Left lung (tissue), 10 donors: Measurements from ENCODE around the gene LPAR2. TPM values are rescaled to one million over a fixed set of nuclear protein-coding genes. Genes with fewer than 3 reads are reported as not detected.

ENCODE experiments used
- ATAC-seq: fragments of 200-7000 bp; cut with Tn5 transposase; one replicate; pipeline ENCODE4 v1.9.1; 2020; ENCODE audit warnings: moderate library complexity
- DNase-seq, 4 donors: peaks; one replicate each; pipeline ENCODE4 v3.0.0-alpha.2; 2013 to 2020
- H3K27ac ChIP-seq, 2 donors: fragments of 200-600 bp; sonication (generic) in 1 of 2; one replicate each; pipeline versions ENCODE4 v1.5.0 to v1.8.0; 2020 to 2021
- H3K27me3 ChIP-seq, 2 donors: fragments of 200-600 bp; sonication (generic) in 1 of 2; one replicate each; pipeline versions ENCODE4 v1.5.0 to v1.8.0; 2020 to 2021
- H3K36me3 ChIP-seq, 2 donors: fragments of 200-600 bp; sonication (generic) in 1 of 2; one replicate each; pipeline versions ENCODE4 v1.5.0 to v1.8.0; 2020 to 2021
- H3K4me1 ChIP-seq, 2 donors: fragments of 200-600 bp; one replicate each; pipeline ENCODE4 v1.8.0; 2021
- H3K4me3 ChIP-seq, 2 donors: fragments of 200-600 bp; sonication (generic) in 1 of 2; one replicate each; pipeline versions ENCODE4 v1.5.0 to v1.8.0; 2020 to 2021; ENCODE audit warnings: mild to moderate bottlenecking in 1 of 2
- H3K9me3 ChIP-seq, 2 donors: fragments of 200-600 bp; sonication (generic) in 1 of 2; one replicate each; pipeline versions ENCODE4 v1.5.0 to v1.8.0; 2020 to 2021
- intact Hi-C, 2 donors: fragments of 100-400 bp; cut with DNase I; formaldehyde crosslinking; loops; one replicate each; pipeline versions ENCODE4 v1.11.2 to v1.14.2; 2022
- polyA plus RNA-seq, 6 donors: library from polyadenylated mRNA; unstranded; fragments of 120-200 nt; gene quantifications; one replicate each; pipeline ENCODE4 v1.2.1, GENCODE V29; 2013; ENCODE audit not compliant: insufficient read length in 6 of 6
- total RNA-seq, 2 donors: library from RNA; stranded (reverse); fragmentation: NEBNext Ultra II Directional; extraction: Animal tissue kit (Norgen Biotek cat#: 25700); gene quantifications; one replicate each; pipeline ENCODE4 v1.2.1, GENCODE V29; 2021
- TF ChIP-seq, protein P1 (sequence below), 2 donors: fragments of 200-600 bp; sonication (generic) in 1 of 2; IDR thresholded peaks; one replicate each; pipeline versions ENCODE4 v1.5.0 to v1.8.0; 2021; ENCODE audit warnings: antibody characterized with exemption in 2 of 2
- donor health status: DM: no; HTN: yes; CAD: no.
- donor health status: DM: no; HTN: no; CAD: no.

Gene LPAR2
- total and polyA plus RNA-seq, 8 donors = 16.1 to 60.8 (median 41.6) TPM

- DNase-seq = no peak
- H3K36me3 ChIP-seq = peaks cover 0 to 99% of the 10 kb centered on the region in 2 donors
- intact Hi-C loops = no loop called here
- TF ChIP-seq, protein P1, sequence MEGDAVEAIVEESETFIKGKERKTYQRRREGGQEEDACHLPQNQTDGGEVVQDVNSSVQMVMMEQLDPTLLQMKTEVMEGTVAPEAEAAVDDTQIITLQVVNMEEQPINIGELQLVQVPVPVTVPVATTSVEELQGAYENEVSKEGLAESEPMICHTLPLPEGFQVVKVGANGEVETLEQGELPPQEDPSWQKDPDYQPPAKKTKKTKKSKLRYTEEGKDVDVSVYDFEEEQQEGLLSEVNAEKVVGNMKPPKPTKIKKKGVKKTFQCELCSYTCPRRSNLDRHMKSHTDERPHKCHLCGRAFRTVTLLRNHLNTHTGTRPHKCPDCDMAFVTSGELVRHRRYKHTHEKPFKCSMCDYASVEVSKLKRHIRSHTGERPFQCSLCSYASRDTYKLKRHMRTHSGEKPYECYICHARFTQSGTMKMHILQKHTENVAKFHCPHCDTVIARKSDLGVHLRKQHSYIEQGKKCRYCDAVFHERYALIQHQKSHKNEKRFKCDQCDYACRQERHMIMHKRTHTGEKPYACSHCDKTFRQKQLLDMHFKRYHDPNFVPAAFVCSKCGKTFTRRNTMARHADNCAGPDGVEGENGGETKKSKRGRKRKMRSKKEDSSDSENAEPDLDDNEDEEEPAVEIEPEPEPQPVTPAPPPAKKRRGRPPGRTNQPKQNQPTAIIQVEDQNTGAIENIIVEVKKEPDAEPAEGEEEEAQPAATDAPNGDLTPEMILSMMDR (IDR thresholded peaks at IDR 0.05) = no peak
- no peak overlapping the region for H3K4me3 ChIP-seq
- peaks cover 0 to 20% of the 10 kb centered on the region in 2 donors for H3K4me1 ChIP-seq
- H3K27ac ChIP-seq = no peak overlapping the region
- H3K27me3 ChIP-seq = no peaks in the 10 kb centered on the region
- ATAC-seq = no peak
- no peaks in the 10 kb centered on the region for H3K9me3 ChIP-seq
These were observed 8.7 kb upstream of the LPAR2 start for GRCh38 chr19:19636573-19637185.

DNA sequence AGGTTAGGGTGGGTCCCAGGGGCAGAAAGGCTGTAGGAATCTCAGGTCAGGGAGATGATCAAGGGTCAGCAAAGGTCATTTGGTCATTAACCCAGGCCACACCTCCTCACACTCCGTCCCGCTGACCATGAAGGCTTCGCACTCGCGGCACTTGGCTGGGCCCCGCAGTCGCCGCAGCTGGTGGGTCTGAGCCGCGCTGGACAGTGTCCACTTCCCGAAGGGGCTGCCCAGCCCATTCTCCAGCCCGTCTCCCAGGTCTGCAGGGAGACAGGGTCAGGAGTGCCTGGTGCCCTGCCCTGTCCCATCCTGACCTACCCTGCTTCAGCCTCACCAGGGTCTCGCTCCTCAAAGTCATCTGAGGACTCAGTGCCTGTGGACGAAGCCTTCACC, 7.3 kb upstream of the LPAR2 start:
- DNase-seq (peak in 1 of 4 donors; percentile 73), ATAC-seq (no peak)
- peaks cover 0 to 100% of the 10 kb centered on the region in 2 donors for H3K36me3 ChIP-seq
- no peaks in the 10 kb centered on the region for H3K9me3 ChIP-seq
- no peaks in the 10 kb centered on the region for H3K27me3 ChIP-seq
- no peak overlapping the region for H3K4me3 ChIP-seq
- peaks cover 0 to 9% of the 10 kb centered on the region in 2 donors for H3K4me1 ChIP-seq
- intact Hi-C loops = no loop called here
- no peak overlapping the region for H3K27ac ChIP-seq
- TF ChIP-seq, protein P1 (IDR thresholded peaks at IDR 0.05) = no peak

GRCh38 chr19:19634516-19635312, 6.7 kb upstream of the LPAR2 start:
- TF ChIP-seq, protein P1 (IDR thresholded peaks at IDR 0.05) = no peak
- intact Hi-C loops = no loop called here
- no peaks in the 10 kb centered on the region for H3K27me3 ChIP-seq
- no peak overlapping the region for H3K27ac ChIP-seq
- H3K36me3 ChIP-seq = peaks cover 0 to 100% of the 10 kb centered on the region in 2 donors
- DNase-seq = no peak
- H3K9me3 ChIP-seq = no peaks in the 10 kb centered on the region
- H3K4me3 ChIP-seq = no peak overlapping the region
- ATAC-seq = no peak
- H3K4me1 ChIP-seq = peaks cover 0 to 5% of the 10 kb centered on the region in 2 donors

- DNase-seq (no peak), ATAC-seq (no peak)
- Histone ChIP-seq H3K27ac (no peak overlapping the region), H3K4me1 (peaks cover under 1 to 2% of the 10 kb centered on the region in 2 donors), H3K27me3 (no peaks in the 10 kb centered on the region), H3K4me3 (no peak overlapping the region), H3K36me3 (peaks cover 0 to 95% of the 10 kb centered on the region in 2 donors), H3K9me3 (no peaks in the 10 kb centered on the region)
- intact Hi-C loops = no loop called here
- TF ChIP-seq, protein P1 (IDR thresholded peaks at IDR 0.05) = no peak
These were observed 5.9 kb upstream of the LPAR2 start for GRCh38 chr19:19633711-19634515.
